NCI-H128 (cell line): ENCODE results near the gene MYCBP2.

Source experiments
- DNase-seq: peaks from one replicate; lab custom pipeline; 2025; ENCODE audit not compliant: unreplicated experiment; lab: John Stamatoyannopoulos, UW

Gene MYCBP2

DNA sequence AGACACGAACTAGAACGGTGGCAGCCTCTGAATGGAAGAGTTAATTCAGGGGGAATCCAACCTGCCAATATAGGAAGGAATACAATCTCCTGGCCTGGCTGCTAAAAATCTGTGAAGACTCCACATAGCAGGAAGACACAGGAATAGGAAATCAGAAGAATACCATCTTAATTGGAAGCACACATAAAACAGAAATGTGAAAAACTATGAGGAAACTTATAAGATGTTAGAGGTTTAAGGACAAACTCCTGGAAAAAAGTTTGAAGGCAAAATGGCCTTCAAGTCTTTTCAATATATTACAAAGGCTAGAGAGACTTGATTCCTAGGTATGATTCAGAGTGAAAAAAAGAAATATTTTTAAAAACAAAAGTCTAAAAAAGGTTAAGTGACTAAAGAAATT lies 221.8 kb downstream of the MYCBP2 start:
- DNase-seq, result no peak

- DNase-seq, result no peak
Measured at GRCh38 chr13:77099415-77099814, 227.5 kb downstream of the MYCBP2 start.

GRCh38 chr13:77095288-77095687 lies 231.6 kb downstream of the MYCBP2 start:
- no peak for DNase-seq

- no peak for DNase-seq
Measured at GRCh38 chr13:77094773-77095172, 232.1 kb downstream of the MYCBP2 start.

DNA sequence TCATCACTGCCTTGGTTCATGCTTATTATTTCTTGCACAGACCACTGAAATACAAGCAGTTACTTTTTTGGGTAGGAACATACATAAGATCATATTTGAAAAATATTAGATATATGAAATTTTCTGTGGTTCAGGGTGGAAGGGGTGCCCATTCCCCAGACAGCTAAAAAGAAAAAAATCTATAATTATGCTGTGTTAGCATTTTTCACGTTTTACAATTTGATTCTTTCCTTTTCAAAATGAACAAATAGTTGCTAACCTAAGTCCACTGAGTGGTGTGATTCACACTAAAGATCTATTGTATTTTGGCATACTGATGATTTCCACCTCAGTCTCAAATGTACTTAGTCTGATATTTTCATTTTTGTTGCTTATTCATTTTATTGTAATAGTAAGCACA lies 233.2 kb downstream of the MYCBP2 start:
- no peak for DNase-seq

DNA sequence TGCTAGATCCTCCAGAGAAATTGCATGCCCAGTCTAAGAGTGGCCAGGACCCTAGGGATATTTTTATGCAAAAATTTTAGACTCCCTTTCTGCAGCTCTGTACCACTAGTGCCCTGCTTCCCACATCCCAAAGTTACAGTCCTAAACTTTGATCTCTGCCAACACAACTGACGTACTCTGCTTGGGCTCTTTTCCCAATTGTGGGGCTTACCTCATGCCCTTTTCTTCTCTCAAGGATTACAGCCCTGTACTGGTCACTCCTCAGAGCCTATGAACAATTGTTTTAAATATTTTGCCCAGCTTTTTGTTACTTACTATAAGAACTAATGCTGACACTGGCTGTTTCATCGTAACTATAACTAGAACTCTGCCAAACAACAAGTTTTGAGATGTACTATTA lies 242.1 kb downstream of the MYCBP2 start:
- DNase-seq, result no peak

- DNase-seq, result no peak
Measured at GRCh38 chr13:77079902-77080413, 246.9 kb downstream of the MYCBP2 start.

DNA sequence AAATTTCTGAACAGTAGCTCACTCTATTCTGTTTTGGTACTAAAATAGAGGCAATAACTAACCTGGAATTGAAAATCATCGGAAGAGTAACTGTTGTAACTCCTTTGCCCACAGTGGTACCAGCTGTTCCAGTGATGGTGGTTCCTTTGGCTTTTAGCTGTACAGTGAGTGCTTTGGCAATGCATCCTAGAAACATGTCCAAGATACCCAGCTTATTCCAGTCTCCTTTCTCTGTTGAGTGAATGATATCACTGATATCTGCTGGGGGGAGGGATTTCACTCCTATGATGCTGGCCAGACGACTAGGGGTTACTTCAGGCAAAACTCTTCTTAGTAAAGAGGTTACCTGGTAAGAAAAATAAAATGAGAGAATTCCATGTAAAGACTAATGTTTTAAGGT lies 259.4 kb downstream of the MYCBP2 start:
- DNase-seq, result no peak

- no peak for DNase-seq
Measured at GRCh38 chr13:77065461-77066147, 261.3 kb downstream of the MYCBP2 start.

DNA sequence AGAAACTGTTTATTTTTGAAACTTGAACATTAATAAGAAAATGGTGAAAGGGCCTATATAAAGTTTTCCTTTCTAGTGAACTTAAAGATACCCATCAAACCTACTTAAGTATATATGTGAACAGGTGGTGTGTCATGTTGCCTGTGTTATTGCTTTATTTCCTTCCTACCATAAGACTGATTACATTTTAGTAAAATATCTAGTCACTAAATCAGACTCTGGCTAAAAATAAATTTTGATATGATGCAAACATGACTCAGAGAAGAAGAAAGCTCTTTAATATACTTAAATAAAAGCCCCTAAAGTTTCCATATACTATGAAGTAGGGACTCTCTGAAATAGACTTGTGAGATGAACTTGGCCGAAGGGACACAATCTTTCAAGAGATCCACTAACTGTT lies 264.8 kb downstream of the MYCBP2 start:
- DNase-seq, result no peak

DNA sequence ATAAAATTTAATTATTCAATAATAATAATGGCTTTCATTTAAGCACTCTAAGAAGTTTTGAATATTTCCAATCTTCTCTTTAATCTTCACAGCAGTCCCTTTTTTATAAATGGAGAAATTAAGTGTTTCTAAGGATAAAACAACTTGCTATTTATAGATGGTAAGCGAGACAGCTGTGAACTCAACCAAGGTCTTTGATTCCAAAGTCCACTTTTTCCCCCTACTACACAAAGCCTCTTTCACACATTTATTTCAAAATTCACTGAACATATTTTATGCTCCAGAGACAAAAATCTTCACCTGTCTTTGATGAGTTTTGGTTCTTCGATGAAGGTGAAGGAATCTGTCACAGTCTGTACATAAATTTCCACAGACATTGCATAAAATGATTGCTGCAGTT lies 265.5 kb downstream of the MYCBP2 start:
- no peak for DNase-seq

GRCh38 chr13:77056886-77057285 lies 270.0 kb downstream of the MYCBP2 start:
- DNase-seq, result no peak

DNA sequence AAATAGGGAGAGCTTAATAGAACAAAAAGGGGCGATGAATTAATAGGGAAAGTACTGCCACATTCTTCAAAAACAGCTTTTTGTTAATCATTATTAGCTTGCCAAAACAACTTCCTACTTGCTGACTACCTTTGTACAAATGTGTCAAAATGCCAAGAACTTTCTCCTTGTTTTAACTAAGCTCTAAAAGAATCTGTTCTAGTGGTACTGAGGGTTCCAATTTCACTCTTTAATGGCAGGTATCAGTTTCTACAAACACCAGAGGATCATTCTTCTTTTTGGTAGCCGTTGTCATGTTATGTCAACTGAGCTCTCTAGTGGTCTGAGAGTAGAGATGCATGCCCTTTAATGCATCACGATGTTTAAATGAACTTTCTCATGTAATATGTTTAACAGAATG lies 270.5 kb downstream of the MYCBP2 start:
- DNase-seq, result no peak

DNA sequence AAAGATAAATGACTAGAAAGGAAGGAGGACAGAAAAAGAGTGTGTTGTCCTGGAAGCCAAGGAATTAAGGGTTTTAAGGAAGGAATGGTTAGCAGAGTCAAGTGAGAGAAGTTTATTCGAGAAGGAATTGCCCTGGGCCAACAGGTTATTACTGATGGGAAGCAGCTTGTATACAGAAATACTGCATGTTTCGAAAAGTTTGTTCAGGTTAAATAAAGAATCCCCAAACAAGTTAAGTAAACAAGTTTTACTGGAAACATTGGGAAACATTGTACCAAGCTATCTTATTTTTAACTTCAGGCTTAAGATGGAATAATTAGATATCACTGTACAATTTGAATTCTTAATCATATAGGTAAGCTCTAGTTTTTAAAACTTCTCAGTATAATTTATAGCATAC lies 271.7 kb downstream of the MYCBP2 start:
- DNase-seq, result no peak

DNA sequence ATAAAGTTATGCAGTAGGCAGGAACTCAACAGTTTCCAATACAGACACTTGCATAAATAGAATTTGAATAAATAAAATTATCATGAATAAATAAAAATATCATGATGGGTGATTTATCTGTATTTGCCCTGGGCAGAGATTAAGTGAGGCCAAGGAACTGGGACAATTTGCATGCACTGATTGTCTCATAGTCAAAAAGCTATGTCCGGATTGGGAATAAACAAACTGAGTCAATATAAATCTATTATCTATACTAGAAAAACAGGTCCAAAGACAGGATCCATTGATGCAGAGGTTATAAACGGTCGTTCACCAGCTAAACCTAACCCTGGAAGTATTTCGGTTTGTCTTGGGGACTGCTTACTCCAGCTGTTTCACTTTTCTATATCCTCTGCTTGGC lies 273.7 kb downstream of the MYCBP2 start:
- no peak for DNase-seq

GRCh38 chr13:77048681-77049080 lies 278.2 kb downstream of the MYCBP2 start:
- no peak for DNase-seq

GRCh38 chr13:77047649-77048343 lies 279.1 kb downstream of the MYCBP2 start:
- DNase-seq, result no peak

DNA sequence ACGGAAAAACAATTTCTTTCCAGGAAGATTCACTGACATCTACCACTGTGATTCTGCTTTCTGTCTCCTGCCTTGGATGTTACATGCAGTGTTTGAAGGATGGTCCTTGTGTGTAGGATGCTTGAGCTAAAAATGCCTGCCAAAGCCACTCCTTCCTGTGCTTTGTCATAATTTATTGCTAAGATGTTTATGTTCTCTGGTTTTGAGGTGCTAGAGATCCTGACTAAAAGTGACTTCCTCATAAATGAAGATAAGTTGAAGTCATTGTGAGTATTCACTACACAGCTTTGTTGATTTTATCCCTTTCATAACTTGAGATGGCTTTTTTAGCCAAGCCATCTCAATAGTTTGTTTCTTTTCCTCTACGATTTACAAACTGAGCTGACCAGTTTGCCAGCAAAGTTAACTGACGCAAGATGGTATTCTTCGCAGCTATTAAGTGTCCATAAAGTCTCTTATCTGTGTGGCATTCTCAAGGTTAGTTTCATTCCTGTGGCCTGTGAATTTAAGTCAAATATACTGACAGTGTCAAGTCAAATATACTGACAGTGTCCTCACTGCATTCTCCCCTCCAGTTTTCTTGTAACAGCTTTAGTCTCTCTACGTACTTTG lies 284.2 kb downstream of the MYCBP2 start:
- no peak for DNase-seq

- no peak for DNase-seq
Measured at GRCh38 chr13:77040835-77041234, 286.1 kb downstream of the MYCBP2 start.

DNA sequence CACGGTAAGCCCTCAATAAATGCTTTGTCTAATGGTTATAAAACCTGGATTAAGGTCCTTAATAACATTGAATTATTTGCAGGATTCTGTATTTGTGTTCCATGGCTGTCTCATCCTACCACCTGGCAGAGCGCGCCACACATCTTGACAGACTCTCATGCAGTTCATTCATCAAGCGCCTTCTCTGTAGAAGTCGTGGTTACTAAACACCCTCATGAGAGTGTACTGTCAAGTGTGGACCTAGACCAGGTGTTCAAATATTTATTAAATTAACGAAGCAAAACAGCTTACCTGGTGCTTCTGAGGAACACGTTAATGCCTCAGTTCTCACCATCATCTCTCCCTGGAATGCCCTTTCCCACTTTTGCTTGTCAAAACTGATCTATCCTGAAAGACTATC lies 286.8 kb downstream of the MYCBP2 start:
- no peak for DNase-seq

DNA sequence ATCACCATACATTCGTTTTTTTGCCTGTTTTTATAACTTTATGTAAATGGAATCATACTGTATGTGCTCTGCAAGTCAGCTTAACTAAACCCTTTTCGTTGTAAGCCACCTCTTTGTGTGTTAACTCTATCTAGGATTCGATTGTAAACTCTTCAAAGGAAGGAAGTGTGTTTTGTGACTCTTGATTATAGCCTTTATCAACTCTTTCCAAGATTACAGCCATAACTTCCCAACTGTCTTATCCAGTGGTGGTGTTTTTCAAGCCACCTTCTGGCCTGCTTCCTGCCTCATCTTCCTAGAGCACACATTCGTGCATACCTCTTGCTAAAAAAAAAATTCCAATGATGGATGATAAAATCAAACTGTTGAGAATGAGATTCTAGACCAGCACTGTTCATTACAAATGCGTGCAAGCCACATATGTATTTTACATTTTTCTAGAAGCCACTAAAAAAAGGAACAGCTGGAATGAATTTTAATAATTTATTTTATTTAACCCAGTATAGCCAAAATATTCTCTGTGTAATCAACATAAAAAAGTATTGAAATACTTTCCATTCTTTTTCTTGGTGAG lies 287.9 kb downstream of the MYCBP2 start:
- DNase-seq, result no peak

GRCh38 chr13:77036279-77036678 lies 290.6 kb downstream of the MYCBP2 start:
- DNase-seq, result no peak
